T-helper 1 cell treated with Interleukin-12 subunit alpha and Interleukin-12 subunit beta and Interleukin-4 antibody, amounts not matched to agents 30 ng/mL and 1 ng/mL, for 36 hours (primary cell): ENCODE measurements around the gene HELQ. TPM values are rescaled to one million over a fixed set of nuclear protein-coding genes. Genes with fewer than 3 reads are reported as not detected.
"Not testable (repeated sequence)": the region's sequence is repeated elsewhere in the genome, so short reads cannot be mapped to it uniquely, and the experiment has no call there.

Experiments
- intact Hi-C: fragments of 100-400 bp; cut with micrococcal nuclease; formaldehyde crosslinking; loops from one replicate; pipeline ENCODE4 v1.15.1; 2024
- total RNA-seq: library from RNA; stranded (reverse); gene quantifications from 2 replicates; pipeline ENCODE4 v1.2.3, GENCODE V29; 2022

The HELQ gene, protein sequence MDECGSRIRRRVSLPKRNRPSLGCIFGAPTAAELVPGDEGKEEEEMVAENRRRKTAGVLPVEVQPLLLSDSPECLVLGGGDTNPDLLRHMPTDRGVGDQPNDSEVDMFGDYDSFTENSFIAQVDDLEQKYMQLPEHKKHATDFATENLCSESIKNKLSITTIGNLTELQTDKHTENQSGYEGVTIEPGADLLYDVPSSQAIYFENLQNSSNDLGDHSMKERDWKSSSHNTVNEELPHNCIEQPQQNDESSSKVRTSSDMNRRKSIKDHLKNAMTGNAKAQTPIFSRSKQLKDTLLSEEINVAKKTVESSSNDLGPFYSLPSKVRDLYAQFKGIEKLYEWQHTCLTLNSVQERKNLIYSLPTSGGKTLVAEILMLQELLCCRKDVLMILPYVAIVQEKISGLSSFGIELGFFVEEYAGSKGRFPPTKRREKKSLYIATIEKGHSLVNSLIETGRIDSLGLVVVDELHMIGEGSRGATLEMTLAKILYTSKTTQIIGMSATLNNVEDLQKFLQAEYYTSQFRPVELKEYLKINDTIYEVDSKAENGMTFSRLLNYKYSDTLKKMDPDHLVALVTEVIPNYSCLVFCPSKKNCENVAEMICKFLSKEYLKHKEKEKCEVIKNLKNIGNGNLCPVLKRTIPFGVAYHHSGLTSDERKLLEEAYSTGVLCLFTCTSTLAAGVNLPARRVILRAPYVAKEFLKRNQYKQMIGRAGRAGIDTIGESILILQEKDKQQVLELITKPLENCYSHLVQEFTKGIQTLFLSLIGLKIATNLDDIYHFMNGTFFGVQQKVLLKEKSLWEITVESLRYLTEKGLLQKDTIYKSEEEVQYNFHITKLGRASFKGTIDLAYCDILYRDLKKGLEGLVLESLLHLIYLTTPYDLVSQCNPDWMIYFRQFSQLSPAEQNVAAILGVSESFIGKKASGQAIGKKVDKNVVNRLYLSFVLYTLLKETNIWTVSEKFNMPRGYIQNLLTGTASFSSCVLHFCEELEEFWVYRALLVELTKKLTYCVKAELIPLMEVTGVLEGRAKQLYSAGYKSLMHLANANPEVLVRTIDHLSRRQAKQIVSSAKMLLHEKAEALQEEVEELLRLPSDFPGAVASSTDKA
- total RNA-seq, result 12.0 and 12.8 TPM in 2 replicates

DNA sequence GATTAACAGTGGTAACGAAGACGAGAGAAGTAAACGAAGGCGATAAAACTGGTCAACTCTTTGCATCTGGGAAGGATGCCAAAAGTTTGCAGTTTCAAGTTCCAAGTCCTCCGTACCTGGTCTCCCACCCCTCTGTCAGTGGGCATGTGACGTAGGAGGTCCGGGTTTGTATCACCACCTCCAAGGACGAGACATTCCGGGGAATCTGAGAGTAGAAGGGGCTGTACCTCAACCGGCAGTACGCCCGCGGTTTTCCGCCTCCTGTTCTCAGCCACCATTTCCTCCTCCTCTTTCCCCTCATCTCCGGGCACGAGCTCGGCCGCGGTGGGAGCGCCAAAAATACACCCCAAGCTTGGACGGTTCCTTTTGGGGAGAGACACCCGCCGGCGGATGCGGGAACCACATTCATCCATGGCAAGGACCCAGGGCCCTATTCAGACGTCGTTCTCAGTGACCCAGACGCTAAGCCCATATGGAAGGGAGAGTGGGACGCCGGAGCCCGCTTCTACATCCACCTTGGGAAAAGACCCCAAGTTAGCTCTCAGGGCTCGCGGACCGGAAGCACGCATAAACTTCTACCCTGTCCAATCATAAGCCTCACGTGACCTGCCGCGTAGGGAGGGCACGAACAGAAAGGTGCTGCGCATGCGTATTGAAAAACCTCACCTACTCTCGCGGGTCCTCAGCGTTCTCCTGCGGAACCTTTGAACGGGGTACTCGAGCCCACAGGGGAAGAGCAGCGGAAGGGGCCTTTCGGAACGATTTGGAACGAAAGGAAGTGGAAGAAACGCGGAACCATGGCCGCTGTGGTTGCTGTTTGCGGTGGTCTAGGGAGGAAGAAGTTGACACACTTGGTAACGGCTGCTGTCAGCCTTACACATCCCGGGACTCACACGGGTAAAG lies at the start of gene HELQ, which contains the start of gene MRPS18C:
Gene HELQ, minus strand, starts transcription at position 543 of the 903 bp plus-strand sequence. Its CDS starts 130 bp downstream, at position 413.
Gene MRPS18C, plus strand, starts transcription at position 778 of the 903 bp plus-strand sequence. Its CDS starts 20 bp downstream, at position 798.
- intact Hi-C loops, result loop anchor here (1.0 to 5.0 kb wide), 19 partner anchors 30 to 1983 kb away; partner anchors contain the start of genes ABRAXAS1, CDS1, COPS4 and COQ2

DNA sequence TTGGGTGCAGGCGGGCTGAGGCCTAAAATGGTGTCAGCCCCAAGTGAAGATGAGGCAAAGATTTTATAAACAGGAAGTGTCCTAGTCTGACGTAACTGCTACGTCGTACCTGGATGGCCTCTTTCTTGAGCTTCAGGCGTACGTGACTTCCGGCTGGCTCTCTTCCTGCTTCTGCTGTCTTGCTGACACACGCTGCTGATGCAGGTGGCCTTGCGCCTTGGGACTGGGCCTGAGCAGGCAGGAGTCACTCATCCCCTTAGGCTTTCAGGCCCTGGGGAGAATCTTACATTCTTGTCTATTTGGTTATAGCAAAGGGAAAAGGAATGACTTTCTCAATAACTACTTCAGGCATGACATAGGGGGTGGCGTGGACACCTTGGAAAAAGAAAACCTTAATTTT lies 49.4 kb upstream of the HELQ start:
- intact Hi-C loops, result loop anchor here (5.0 kb wide), 1 partner anchor 752 kb away; no protein-coding TSS in a partner anchor

GRCh38 chr4:83504503-83504902 lies 48.9 kb upstream of the HELQ start:
- intact Hi-C loops, result no loop called here

GRCh38 chr4:83503974-83504373 lies 48.4 kb upstream of the HELQ start:
- intact Hi-C loops, result no loop called here

DNA sequence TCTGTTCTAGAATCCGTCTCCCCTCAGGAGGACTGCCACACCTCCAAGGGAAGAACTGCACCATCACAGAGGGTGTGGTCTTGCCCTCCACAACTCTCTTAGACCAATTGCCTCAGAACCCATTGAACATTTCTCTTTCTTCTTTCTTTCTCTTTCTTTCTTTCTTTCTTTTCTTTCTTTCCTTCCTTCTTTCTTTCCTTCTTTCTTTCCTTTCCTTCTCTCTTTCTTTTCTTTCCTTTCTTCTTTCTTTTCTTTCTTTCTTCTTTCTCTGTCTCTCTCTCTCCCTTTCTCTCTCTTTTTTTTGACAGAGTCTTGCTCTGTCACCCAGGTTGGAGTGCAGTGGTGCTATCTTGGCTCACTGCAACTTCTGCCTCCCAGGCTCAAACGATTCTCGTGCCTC lies 46.0 kb upstream of the HELQ start:
- intact Hi-C loops, result not testable (repeated sequence)

DNA sequence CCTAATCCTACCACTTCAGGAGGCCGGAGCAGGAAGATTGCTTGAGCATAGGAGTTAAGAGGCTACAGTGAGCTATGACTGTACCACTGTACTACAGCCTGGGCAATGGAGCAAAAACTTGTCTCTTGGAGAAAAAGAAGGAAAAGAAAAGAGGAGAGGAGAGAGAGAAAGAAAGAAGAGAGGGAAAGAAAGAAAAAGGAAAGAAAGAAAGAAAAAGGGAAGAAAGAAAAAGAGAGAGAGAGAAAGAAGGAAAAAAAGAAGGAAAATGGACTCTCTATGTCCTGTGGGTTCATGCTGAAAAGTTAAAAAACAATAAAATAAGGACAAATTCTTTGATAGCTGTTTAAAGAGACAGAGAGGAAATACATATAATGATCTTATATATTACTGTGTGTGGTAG lies 42.6 kb upstream of the HELQ start:
- intact Hi-C loops, result no loop called here

DNA sequence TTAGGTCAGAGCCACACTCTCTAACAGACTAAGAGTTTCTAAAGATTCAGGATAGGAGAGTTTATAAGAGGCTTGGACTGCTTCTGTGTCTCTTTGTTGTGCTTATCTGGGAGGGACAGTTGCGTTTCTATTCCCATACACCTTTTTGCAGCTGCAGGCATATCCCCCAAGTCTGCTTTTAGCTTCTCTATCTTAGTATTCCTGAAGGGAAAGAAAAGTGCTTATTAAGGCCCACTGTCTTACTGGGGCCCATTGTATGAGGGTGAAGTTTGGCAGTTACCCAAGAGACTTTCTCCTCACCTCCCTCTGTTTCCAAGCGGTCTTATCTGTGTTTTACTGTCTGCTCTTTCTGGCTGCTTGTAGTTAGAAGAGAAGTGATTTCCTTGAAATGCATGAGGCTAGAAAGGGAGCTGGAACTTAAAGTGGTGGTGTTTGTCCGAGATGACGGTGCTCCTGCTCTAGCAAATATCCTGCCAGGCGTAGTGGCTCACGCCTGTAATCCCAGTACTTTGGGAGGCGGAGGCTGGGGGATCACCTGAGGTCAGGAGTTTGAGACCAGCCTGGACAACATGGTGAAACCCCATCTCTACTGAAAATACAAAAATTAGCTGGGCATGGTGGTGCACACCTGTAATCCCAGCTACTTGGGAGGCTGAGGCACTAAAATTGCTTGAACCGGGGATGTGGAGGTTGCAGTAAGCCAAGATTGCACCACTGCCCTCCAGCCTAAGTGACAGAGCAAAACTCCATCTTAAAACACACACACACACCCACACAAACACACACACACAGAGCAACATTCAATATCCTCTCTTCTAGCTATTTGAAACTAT lies 40.7 kb upstream of the HELQ start:
- intact Hi-C loops, result not testable (repeated sequence)

- intact Hi-C loops, result loop anchor here (1.0 kb wide), 1 partner anchor 149 kb away; no protein-coding TSS in a partner anchor
Measured at GRCh38 chr4:83490876-83491450, 35.3 kb upstream of the HELQ start.

DNA sequence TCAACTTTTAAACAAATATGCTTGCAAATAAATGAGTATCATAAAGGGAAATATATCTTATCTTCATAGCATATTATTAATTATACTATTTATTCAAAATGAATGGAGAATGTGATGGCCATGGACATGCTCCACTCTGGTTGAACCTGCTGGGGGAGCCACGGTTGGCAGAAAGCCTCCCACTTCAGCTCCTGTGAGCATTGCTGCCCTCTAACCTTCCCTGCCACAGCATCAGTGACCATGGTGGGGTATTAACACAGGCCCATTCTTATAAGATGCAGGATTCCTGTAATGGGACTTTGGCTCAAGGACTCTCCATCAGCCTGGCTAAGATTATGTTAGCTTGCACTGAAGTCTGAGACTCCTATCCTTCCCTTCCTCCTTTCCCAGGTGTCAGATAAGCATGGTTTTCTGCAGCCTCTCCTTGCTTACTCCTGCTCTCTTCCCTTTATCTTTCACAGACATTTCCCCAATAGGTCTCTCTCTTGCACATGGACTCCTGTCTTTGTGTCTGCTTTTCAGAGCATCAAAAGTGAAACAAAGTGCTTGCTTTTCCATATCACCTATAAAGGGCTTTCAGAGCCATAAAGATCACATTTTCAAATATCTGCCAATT lies 34.2 kb upstream of the HELQ start:
- intact Hi-C loops, result loop anchor here (10.0 kb wide), 1 partner anchor 375 kb away; the partner anchor contains the start of gene PLAC8

- intact Hi-C loops, result loop anchor here (10.0 kb wide), 1 partner anchor 372 kb away; the partner anchor contains the start of gene PLAC8
Measured at GRCh38 chr4:83486457-83487129, 31.0 kb upstream of the HELQ start.

GRCh38 chr4:83484500-83485461 lies 29.2 kb upstream of the HELQ start, which contains the start of gene ABRAXAS1:
ABRAXAS1 (minus strand) TSS chr4:83485100; CDS start chr4:83485072, 28 bp downstream.
- intact Hi-C loops, result loop anchor here (1.0 to 10.0 kb wide), 11 partner anchors 29 to 1200 kb away; partner anchors contain the start of genes COPS4, COQ2, HELQ and LIN54

DNA sequence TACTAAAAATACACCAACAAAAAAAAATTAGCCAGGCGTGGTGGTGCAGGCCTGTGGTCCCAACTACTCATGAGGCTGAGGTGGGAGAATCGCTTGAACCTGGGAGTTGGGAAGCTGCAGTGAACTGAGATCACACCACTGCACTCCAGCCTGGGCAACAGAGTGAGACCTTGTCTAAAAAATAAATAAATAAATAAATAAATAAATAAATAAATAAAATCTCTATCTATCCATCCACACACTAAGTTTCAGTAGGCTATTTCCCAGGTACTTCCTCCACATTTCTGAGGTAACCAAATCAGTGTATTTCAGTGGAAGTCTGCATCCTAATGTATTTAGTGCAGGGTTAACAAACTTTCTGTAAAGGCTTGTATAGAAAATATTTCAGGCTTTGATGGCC lies 18.3 kb upstream of the HELQ start:
- intact Hi-C loops, result no loop called here

GRCh38 chr4:83473423-83473822 lies 17.8 kb upstream of the HELQ start:
- intact Hi-C loops, result no loop called here

GRCh38 chr4:83456184-83456501 lies 520 bp upstream of the HELQ start:
- intact Hi-C loops, result loop anchor here (1.0 to 5.0 kb wide), 4 partner anchors 122 to 1984 kb away; partner anchors contain the start of genes HPSE and RASGEF1B

GRCh38 chr4:83454686-83455085 lies 937 bp downstream of the HELQ start:
- intact Hi-C loops, result loop anchor here (1.0 to 5.0 kb wide), 16 partner anchors 31 to 1982 kb away; partner anchors contain the start of genes ABRAXAS1, CDS1, COPS4 and COQ2

- intact Hi-C loops, result no loop called here
Measured at GRCh38 chr4:83449009-83449408, 6.6 kb downstream of the HELQ start.
